ENCODE measurements around the gene TC2N. TPM values are rescaled to one million over a fixed set of nuclear protein-coding genes. Genes with fewer than 3 reads are reported as not detected.

The TC2N gene
- total RNA-seq, 1 experiment from 2014 or later, result 7.7 TPM

DNA sequence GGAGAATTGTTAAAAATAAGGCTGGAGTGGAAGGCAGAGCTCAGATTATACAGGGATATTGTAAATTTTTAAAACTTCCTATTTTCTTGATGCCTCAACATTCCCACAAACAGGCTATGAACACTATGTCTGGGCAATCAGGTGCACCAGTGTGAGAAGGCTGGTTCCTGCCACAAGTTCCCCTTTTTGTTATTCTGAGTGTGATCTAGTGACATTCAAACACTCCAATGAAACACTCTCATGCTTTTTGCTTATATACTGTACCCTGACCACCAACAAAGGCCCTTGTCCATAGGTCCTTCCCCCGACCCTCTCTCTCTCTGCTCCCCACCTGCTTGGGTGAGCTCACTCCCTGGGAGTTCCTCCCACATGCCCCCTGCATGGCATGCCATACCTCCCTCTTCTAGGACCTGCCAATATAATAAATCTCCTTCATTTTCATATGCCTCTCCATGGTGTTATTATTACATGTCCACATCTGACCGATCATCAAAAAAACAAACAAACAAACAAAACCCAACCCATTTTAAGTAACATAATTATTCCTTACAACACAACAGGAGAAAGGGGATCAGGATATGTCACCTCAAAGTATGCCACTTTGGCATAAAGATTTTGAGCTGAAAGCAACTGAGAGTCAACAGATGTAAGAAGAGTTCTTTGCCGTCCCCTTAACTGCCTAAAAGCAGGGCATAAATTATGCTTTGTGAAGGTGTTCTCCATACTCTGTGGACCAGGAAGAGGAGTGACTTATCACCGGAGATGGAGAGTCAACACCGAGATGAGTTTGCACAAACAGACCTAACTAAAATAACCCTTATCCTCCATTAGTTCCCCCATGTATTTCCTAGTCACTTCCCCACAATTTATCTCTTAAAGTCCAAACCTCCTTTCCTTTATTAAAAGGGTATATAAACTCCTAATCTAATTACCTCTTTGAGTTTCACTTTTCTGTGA is 92.9 kb downstream of the TC2N start:
- no peak overlapping the region for H3K4me3 ChIP-seq
- H3K9me3 ChIP-seq (ENCODE audit: insufficient read depth, low read depth), result no peaks in the 10 kb centered on the region
- no peak overlapping the region for H2AFZ ChIP-seq
- H3K36me3 ChIP-seq (ENCODE audit: low read depth), result no peaks in the 10 kb centered on the region
- no peaks in the 10 kb centered on the region for H3K79me2 ChIP-seq (ENCODE audit: low read depth)
- no peaks in the 10 kb centered on the region for H3K9me2 ChIP-seq (ENCODE audit: insufficient read depth)
- no peak overlapping the region for H3K4me2 ChIP-seq
- CTCF ChIA-PET, result no interaction called here
- intact Hi-C loops (cut with micrococcal nuclease; ENCODE audit: unreplicated experiment), result no loop called here
- H3K27ac ChIP-seq, result no peak overlapping the region
- no peaks in the 10 kb centered on the region for H3K27me3 ChIP-seq (ENCODE audit: insufficient read depth, low read depth)
- no peak for TF ChIP-seq EZH2 (IDR thresholded peaks at IDR 0.05; ENCODE audit: low read depth)
- TF ChIP-seq, protein P1, sequence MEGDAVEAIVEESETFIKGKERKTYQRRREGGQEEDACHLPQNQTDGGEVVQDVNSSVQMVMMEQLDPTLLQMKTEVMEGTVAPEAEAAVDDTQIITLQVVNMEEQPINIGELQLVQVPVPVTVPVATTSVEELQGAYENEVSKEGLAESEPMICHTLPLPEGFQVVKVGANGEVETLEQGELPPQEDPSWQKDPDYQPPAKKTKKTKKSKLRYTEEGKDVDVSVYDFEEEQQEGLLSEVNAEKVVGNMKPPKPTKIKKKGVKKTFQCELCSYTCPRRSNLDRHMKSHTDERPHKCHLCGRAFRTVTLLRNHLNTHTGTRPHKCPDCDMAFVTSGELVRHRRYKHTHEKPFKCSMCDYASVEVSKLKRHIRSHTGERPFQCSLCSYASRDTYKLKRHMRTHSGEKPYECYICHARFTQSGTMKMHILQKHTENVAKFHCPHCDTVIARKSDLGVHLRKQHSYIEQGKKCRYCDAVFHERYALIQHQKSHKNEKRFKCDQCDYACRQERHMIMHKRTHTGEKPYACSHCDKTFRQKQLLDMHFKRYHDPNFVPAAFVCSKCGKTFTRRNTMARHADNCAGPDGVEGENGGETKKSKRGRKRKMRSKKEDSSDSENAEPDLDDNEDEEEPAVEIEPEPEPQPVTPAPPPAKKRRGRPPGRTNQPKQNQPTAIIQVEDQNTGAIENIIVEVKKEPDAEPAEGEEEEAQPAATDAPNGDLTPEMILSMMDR (conservative IDR thresholded peaks at IDR 0.05), result no peak
- no TSS peak for BruUV-seq (replicated peaks)
- no peaks in the 10 kb centered on the region for H3F3A ChIP-seq (ENCODE audit: insufficient read depth, low read depth)
- no peaks in the 10 kb centered on the region for H4K20me1 ChIP-seq (ENCODE audit: insufficient read depth)
- POLR2A ChIA-PET (ENCODE audit: unreplicated experiment), result no interaction called here
- H3K4me1 ChIP-seq (replicated peaks; ENCODE audit: insufficient read depth), result no peaks in the 10 kb centered on the region
- DNase-seq, result no peak

DNA sequence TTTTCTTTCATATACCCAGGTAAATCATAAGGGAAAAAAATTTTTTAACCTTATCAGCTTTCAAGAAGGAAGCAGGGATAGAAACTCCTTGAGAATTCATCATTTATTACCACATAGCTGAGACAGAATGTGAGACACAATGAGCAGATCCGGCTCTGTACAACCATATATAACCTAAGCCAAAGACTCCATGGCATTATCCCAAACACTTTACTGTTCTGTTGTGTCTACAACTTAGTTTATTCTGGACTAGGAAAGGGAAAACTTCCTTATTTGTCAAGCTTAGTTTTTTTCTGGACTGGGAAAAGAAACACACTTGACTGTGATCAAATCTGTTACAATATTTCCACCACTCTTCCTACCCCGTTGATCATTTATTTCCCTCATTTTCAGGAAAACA is 97.2 kb downstream of the TC2N start:
- no peaks in the 10 kb centered on the region for H3K9me2 ChIP-seq (ENCODE audit: insufficient read depth)
- intact Hi-C loops (cut with micrococcal nuclease; ENCODE audit: unreplicated experiment), result no loop called here
- H3K9me3 ChIP-seq (ENCODE audit: insufficient read depth, low read depth), result no peaks in the 10 kb centered on the region
- H3K79me2 ChIP-seq (ENCODE audit: low read depth), result no peaks in the 10 kb centered on the region
- no peak overlapping the region for H3K4me2 ChIP-seq
- TF ChIP-seq, protein P1 (conservative IDR thresholded peaks at IDR 0.05), result no peak
- no peak for TF ChIP-seq EZH2 (IDR thresholded peaks at IDR 0.05; ENCODE audit: low read depth)
- BruUV-seq (replicated peaks), result no TSS peak
- H3K27me3 ChIP-seq (ENCODE audit: insufficient read depth, low read depth), result no peaks in the 10 kb centered on the region
- no peaks in the 10 kb centered on the region for H3F3A ChIP-seq (ENCODE audit: insufficient read depth, low read depth)
- POLR2A ChIA-PET (ENCODE audit: unreplicated experiment), result no interaction called here
- H3K27ac ChIP-seq, result no peak overlapping the region
- H4K20me1 ChIP-seq (ENCODE audit: insufficient read depth), result no peaks in the 10 kb centered on the region
- H3K4me3 ChIP-seq, result no peak overlapping the region
- no peak overlapping the region for H2AFZ ChIP-seq
- no peaks in the 10 kb centered on the region for H3K4me1 ChIP-seq (replicated peaks; ENCODE audit: insufficient read depth)
- no peak for DNase-seq
- CTCF ChIA-PET, result no interaction called here
- no peaks in the 10 kb centered on the region for H3K36me3 ChIP-seq (ENCODE audit: low read depth)

DNA sequence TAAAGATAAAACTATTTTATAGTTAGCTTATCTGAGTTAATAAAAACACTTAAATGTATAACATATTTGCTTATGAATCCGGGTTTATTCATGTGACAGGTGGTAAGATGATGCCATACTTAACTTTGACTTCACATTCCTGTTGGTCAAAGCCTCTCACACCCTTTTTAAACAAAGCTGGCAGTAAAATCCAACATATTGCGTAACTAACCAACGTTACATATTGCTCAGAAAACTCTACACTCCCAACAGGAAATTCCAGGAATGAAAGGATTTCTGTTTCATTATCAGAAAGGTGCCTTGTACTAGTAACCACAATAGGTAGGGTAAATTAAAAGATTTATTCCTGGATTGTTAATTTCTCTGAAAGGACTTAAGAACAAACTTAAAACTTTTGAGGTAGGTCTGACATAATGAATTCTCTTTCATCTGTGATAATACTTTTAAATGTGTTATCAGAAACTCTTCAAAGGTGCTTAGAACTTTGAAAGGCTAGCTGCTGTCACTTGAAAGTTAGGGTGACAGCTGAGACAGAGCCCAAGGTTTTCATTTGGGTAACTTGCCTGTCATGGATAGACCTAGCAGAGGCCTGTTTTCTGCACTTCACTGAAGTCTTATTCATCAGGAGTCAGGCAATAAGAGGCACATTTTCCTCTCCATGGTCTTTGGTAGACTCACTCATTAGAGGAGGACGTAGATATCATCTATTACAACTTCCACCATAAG is 111.6 kb downstream of the TC2N start:
- H2AFZ ChIP-seq, result no peak overlapping the region
- no TSS peak for BruUV-seq (replicated peaks)
- intact Hi-C loops (cut with micrococcal nuclease; ENCODE audit: unreplicated experiment), result no loop called here
- ChIA-PET POLR2A (ENCODE audit: unreplicated experiment) (no interaction called here), CTCF (no interaction called here)
- peak overlapping the region; percentile 47 for H3K4me2 ChIP-seq
- no peaks in the 10 kb centered on the region for H4K20me1 ChIP-seq (ENCODE audit: insufficient read depth)
- TF ChIP-seq EZH2 (IDR thresholded peaks at IDR 0.05; ENCODE audit: low read depth), result no peak
- TF ChIP-seq, protein P1 (conservative IDR thresholded peaks at IDR 0.05), result no peak
- peaks cover 39% of the 10 kb centered on the region for H3K4me1 ChIP-seq (replicated peaks; ENCODE audit: insufficient read depth)
- no peaks in the 10 kb centered on the region for H3K36me3 ChIP-seq (ENCODE audit: low read depth)
- H3K4me3 ChIP-seq, result no peak overlapping the region
- H3K27me3 ChIP-seq (ENCODE audit: insufficient read depth, low read depth), result no peaks in the 10 kb centered on the region
- no peaks in the 10 kb centered on the region; the same call in none of the 2 replicates for H3K9me3 ChIP-seq (ENCODE audit: insufficient read depth, low read depth)
- peak overlapping the region; percentile 70 for H3K27ac ChIP-seq
- peak in 1 of 2 experiments; percentile 86 for DNase-seq
- H3K9me2 ChIP-seq (ENCODE audit: insufficient read depth), result no peaks in the 10 kb centered on the region
- peaks cover 16% of the 10 kb centered on the region for H3F3A ChIP-seq (ENCODE audit: insufficient read depth, low read depth)
- H3K79me2 ChIP-seq (ENCODE audit: low read depth), result no peaks in the 10 kb centered on the region
